GM23248 (cell line): Measurements from ENCODE around the gene ALS2. TPM values are rescaled to one million over a fixed set of nuclear protein-coding genes. Genes with fewer than 3 reads are reported as not detected.
A peak's percentile ranks its signal among the peaks of the same experiment; 100 is the strongest.

Experiments used
- DNase-seq: peaks from one replicate; pipeline ENCODE4 v3.0.0-alpha.2; 2015
- H2AFZ ChIP-seq: fragments of 200-600 bp; sonication (generic); 2 replicates; pipeline ENCODE4 v1.6.1; 2016; ENCODE audit warnings: antibody characterized with exemption
- H3F3A ChIP-seq: fragments of 200-600 bp; sonication (generic); 2 replicates; pipeline ENCODE4 v1.6.1; 2016; ENCODE audit warnings: mild to moderate bottlenecking, antibody characterized with exemption, mixed run types; ENCODE audit not compliant: insufficient read depth
- H3K27ac ChIP-seq: fragments of 200-600 bp; sonication (generic); 2 replicates; pipeline ENCODE4 v1.5.1; 2016; ENCODE audit warnings: mild to moderate bottlenecking
- H3K27me3 ChIP-seq: fragments of 200-600 bp; sonication (generic); replicated peaks from 2 replicates; pipeline ENCODE4 v1.6.1; 2016; ENCODE audit warnings: mild to moderate bottlenecking; ENCODE audit not compliant: insufficient read depth
- H3K36me3 ChIP-seq: fragments of 200-600 bp; sonication (generic); 2 replicates; pipeline ENCODE4 v1.6.1; 2016; ENCODE audit warnings: low read depth, mild to moderate bottlenecking
- H3K4me1 ChIP-seq: fragments of 200-600 bp; sonication (generic); 2 replicates; pipeline ENCODE4 v1.6.1; 2016; ENCODE audit warnings: mild to moderate bottlenecking; ENCODE audit not compliant: insufficient read depth
- H3K4me2 ChIP-seq: fragments of 200-600 bp; sonication (generic); one replicate; pipeline ENCODE4 v1.6.1; 2016; ENCODE audit warnings: mild to moderate bottlenecking; ENCODE audit not compliant: unreplicated experiment
- H3K4me3 ChIP-seq: fragments of 200-600 bp; sonication (generic); 2 replicates; pipeline ENCODE4 v1.5.1; 2016; ENCODE audit warnings: mild to moderate bottlenecking
- H3K79me2 ChIP-seq: fragments of 200-600 bp; sonication (generic); 2 replicates; pipeline ENCODE4 v1.6.1; 2016; ENCODE audit warnings: mild to moderate bottlenecking; ENCODE audit not compliant: insufficient read depth
- H3K9ac ChIP-seq: fragments of 200-600 bp; sonication (generic); 2 replicates; pipeline ENCODE4 v1.6.1; 2016; ENCODE audit warnings: mild to moderate bottlenecking
- H3K9me2 ChIP-seq: fragments of 200-600 bp; sonication (generic); 2 replicates; pipeline ENCODE4 v1.6.1; 2016; ENCODE audit warnings: mixed run types, mild to moderate bottlenecking, moderate library complexity; ENCODE audit not compliant: insufficient read depth
- H3K9me3 ChIP-seq: fragments of 200-600 bp; sonication (generic); one replicate; pipeline ENCODE4 v1.6.1; 2017; ENCODE audit warnings: low read depth
- H4K20me1 ChIP-seq: fragments of 200-600 bp; sonication (generic); 2 replicates; pipeline ENCODE4 v1.6.0; 2016; ENCODE audit not compliant: insufficient read depth
- EZH2 ChIP-seq: fragments of 200-600 bp; sonication (generic); IDR thresholded peaks from 2 replicates; pipeline ENCODE4 v1.6.1; 2018; ENCODE audit warnings: antibody characterized with exemption, mild to moderate bottlenecking; ENCODE audit not compliant: insufficient read depth, poor library complexity, severe bottlenecking
- EZH2phosphoT487 ChIP-seq: fragments of 200-600 bp; sonication (generic); IDR thresholded peaks from 2 replicates; pipeline ENCODE4 v1.6.1; 2018; ENCODE audit warnings: antibody characterized with exemption, moderate library complexity, mild to moderate bottlenecking, low read depth; ENCODE audit not compliant: insufficient read depth
- WGBS, 2 experiments: methylation state at CpG; one replicate each; pipeline ENCODE4 v1.1.6; 2015 to 2017; ENCODE audit warnings: low lambda C conversion rate in 2 of 2, low coverage in 1 of 2; ENCODE audit errors: missing lambda C conversion rate in 2 of 2; 5-methylcytosine and 5-hydroxymethylcytosine counted together
- in situ Hi-C: fragments of 300-500 bp; cut with MboI; formaldehyde crosslinking; loops from 2 replicates; pipeline ENCODE4 v1.15.0; 2020
- polyA plus RNA-seq: library from polyadenylated mRNA; unstranded; fragments of >200 nt; fragmentation: Nextera tagmentation; extraction: Ambion mirVana; gene quantifications from 2 replicates; pipeline ENCODE4 v1.2.1, GENCODE V29; 2016
- total RNA-seq: library from RNA; depleted of rRNA; stranded (reverse); fragments of >200 nt; shearing (Covaris generic); gene quantifications from 2 replicates; pipeline ENCODE4 v1.2.3, GENCODE V29; 2014

Gene ALS2
- total and polyA plus RNA-seq, 2 experiments from 2014 or later: 9.5 to 17.3 TPM

DNA sequence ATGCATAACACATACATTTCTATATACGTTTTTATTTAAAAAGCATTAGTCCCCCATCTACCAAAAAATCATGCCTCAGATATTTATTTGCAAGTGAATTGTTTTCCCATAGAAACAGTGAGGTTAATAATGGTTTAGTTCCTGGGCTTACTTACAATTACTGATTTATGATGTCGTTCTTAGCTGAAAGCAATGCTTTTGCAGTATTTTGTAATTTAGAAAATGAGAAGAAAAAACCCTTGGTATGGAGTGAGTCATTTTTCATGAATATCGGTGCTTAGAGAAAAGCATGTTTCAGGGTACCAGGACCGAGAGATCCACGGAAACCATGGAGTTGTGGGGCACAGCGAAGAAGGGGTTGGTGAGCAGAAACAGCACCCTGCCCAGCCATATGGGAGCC, 13.6 kb upstream of the ALS2 start:
- WGBS, 2 experiments: 60 to 62% methylated on average over 6 of the region's 6 CpGs
- Histone ChIP-seq H3K4me1 (peaks cover 38% of the 10 kb centered on the region), H3K9ac (no peak overlapping the region), H3K27me3 (no peaks in the 10 kb centered on the region), H3K4me3 (no peak overlapping the region), H3K27ac (0 out of 2 replicates have a peak overlapping the region, but pooled peaks have one; percentile 9), H3K9me3 (no peaks in the 10 kb centered on the region), H3K79me2 (no peaks in the 10 kb centered on the region), H3K9me2 (no peaks in the 10 kb centered on the region), H4K20me1 (no peaks in the 10 kb centered on the region), H3K4me2 (peak overlapping the region; percentile 14), H2AFZ (no peak overlapping the region), H3F3A (peaks cover 35% of the 10 kb centered on the region), H3K36me3 (no peaks in the 10 kb centered on the region)
- in situ Hi-C loops: loop anchor here (10.0 kb wide), 1 partner anchor 391 kb away; no protein-coding TSS in a partner anchor
- TF ChIP-seq EZH2 (no peak), EZH2phosphoT487 (no peak)
- DNase-seq: peak; percentile 40

DNA sequence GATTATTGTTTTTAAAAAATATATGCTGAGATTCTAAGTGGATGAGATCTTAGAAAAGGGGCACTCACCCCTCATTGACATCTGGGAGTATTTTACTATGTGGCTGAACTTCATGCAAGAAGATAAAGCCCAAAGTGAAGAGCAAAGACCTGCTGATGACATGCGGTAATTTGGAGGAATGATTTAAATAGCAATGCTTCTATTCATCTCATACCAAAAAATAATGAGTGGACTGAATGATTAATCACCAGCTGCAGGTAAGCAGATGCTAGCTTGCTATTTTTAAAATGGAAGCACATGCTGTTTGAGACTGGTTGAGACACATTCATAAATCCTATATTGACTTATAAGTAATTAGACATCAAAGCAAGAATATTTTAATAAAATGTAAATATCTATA, 12.9 kb upstream of the ALS2 start:
- H3K79me2 ChIP-seq: no peaks in the 10 kb centered on the region
- peaks cover 32% of the 10 kb centered on the region for H3K4me1 ChIP-seq
- WGBS, 2 experiments: 8 to 17% methylated on average over 1 of the region's 1 CpG
- no peaks in the 10 kb centered on the region for H3K9me2 ChIP-seq
- no peak overlapping the region for H3K4me2 ChIP-seq
- no peak overlapping the region for H3K27ac ChIP-seq
- in situ Hi-C loops: loop anchor here (10.0 kb wide), 1 partner anchor 391 kb away; no protein-coding TSS in a partner anchor
- no peaks in the 10 kb centered on the region for H3K27me3 ChIP-seq
- H3K36me3 ChIP-seq: no peaks in the 10 kb centered on the region
- no peak overlapping the region for H2AFZ ChIP-seq
- DNase-seq: peak; percentile 42
- TF ChIP-seq EZH2 (no peak), EZH2phosphoT487 (no peak)
- H3F3A ChIP-seq: peaks cover 29% of the 10 kb centered on the region
- H3K4me3 ChIP-seq: no peak overlapping the region
- no peaks in the 10 kb centered on the region for H4K20me1 ChIP-seq
- H3K9ac ChIP-seq: no peak overlapping the region
- no peaks in the 10 kb centered on the region for H3K9me3 ChIP-seq

DNA sequence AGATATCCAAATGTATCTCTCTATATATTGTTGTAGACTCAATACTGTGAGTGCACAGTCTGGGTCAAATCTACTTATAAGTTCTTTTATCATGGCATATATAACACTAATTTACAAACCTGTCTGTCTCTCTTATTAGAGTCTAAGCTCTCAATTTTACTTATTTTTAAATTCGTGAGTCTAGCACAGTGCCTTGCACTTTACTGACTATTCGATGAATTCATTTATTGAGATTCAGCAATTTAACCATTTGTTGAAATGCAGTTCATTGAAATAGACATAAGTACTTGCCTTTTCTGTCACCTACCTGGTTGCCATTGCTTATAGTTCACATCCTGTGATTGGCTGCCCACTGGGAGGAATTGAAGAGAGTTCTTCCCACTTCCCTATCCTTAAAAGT, 10.3 kb upstream of the ALS2 start:
- no peak overlapping the region for H3K9ac ChIP-seq
- peaks cover 22% of the 10 kb centered on the region for H3K4me1 ChIP-seq
- no peak overlapping the region for H3K4me2 ChIP-seq
- no peaks in the 10 kb centered on the region for H3K9me2 ChIP-seq
- no peak overlapping the region for H3K4me3 ChIP-seq
- 48 to 60% methylated on average over 2 of the region's 2 CpGs for WGBS, 2 experiments
- H3K9me3 ChIP-seq: no peaks in the 10 kb centered on the region
- no peaks in the 10 kb centered on the region for H3K36me3 ChIP-seq
- DNase-seq: no peak
- TF ChIP-seq EZH2phosphoT487: no peak
- TF ChIP-seq EZH2: no peak
- no peak overlapping the region for H3K27ac ChIP-seq
- peaks cover 9% of the 10 kb centered on the region for H3F3A ChIP-seq
- in situ Hi-C loops: loop anchor here (10.0 kb wide), 1 partner anchor 394 kb away; no protein-coding TSS in a partner anchor
- no peaks in the 10 kb centered on the region for H3K27me3 ChIP-seq
- H3K79me2 ChIP-seq: no peaks in the 10 kb centered on the region
- no peaks in the 10 kb centered on the region for H4K20me1 ChIP-seq
- H2AFZ ChIP-seq: no peak overlapping the region

DNA sequence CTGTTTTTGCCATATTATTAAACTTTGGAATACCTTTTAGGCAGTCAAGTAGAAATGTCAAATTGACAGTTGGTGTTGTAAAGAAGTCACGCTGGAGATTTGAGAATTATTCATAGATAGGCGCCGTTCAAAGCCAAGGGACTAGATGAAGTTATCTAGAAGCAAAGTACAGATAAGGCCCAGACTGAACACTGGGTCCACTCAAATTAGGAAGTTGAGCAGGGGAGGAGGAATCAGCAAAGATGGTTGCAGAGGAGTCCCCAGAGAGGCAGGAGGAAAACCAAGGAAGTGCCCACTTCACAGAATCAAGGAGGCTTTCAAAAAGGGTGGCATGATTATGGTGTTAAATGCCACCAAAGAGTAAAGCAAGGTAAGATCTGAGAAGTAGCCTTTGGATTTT, 9.6 kb upstream of the ALS2 start:
- no peak overlapping the region for H3K4me3 ChIP-seq
- no peaks in the 10 kb centered on the region for H3K79me2 ChIP-seq
- peaks cover 10% of the 10 kb centered on the region; the same call in 1 of the 2 replicates for H3F3A ChIP-seq
- no peaks in the 10 kb centered on the region for H4K20me1 ChIP-seq
- H3K4me2 ChIP-seq: no peak overlapping the region
- in situ Hi-C loops: loop anchor here (10.0 kb wide), 1 partner anchor 395 kb away; no protein-coding TSS in a partner anchor
- TF ChIP-seq EZH2phosphoT487 (no peak), EZH2 (no peak)
- no peak overlapping the region for H2AFZ ChIP-seq
- H3K27ac ChIP-seq: no peak overlapping the region
- H3K9ac ChIP-seq: no peak overlapping the region
- WGBS, 2 experiments: 97 to 98% methylated on average over 3 of the region's 3 CpGs
- no peak for DNase-seq
- H3K9me3 ChIP-seq: no peaks in the 10 kb centered on the region
- H3K4me1 ChIP-seq: peaks cover 22% of the 10 kb centered on the region
- no peaks in the 10 kb centered on the region for H3K27me3 ChIP-seq
- no peaks in the 10 kb centered on the region for H3K9me2 ChIP-seq
- no peaks in the 10 kb centered on the region for H3K36me3 ChIP-seq
